NCI-H2227 treated with DMSO at 0.1 percent for 48 hours (cell line): ENCODE measurements around the gene PLCB1.
"Not testable (repeated sequence)": the region's sequence is repeated elsewhere in the genome, so short reads cannot be mapped to it uniquely, and the experiment has no call there.

Experiments used
- DNase-seq: peaks from one replicate; lab custom pipeline; 2025; lab: John Stamatoyannopoulos, UW

The PLCB1 gene

DNA sequence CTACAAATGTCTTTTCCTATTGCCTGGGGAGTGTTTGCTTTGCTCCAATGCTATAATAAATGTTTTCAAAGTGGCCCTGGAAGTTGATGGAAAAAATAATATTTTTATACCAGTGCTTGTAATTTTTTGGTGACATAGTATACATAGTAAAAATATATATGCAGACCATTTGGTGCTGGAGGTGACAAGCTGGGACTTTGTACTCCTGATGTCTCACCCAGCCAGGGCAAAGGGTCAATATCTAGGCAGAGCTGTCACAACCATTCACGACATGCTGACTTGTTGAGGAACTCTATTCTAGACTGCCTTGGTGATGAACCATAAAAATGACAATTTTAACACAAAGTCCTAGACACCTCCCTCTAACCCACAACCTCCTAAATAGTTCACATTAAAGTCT, 203.0 kb downstream of the PLCB1 start:
- DNase-seq: no peak

DNA sequence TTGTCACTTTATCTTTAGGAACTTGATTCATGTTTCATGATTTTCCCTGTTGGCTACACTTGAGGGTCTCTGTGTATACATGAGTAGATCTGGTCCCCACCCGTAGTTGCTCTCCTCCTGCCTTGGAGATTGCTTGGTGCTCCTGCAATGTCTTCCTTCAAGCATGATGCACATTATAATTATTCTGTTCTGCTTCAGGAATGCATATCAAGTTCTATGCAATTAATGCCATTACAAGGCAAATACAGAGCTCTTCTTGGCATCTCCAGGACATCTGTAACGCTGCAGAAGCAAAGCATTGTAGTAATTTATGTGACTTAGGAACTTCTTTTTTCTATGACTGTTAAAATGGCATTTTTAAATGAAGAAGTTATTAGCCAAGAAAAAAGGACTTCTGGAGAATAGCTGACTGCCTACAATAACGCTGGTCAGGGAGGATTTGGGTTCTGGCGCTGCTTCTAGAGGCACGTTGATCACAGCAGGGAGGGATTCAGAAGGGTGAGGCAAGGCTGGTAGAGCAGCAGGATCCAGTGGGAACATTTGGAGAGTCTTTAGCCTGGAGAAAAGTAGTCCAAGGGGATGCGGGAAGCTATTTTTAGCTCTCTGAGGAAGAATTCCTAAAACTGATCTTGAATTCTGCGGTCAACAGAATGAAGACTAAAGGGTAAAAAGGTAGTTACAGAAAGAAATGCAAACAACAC, 203.6 kb downstream of the PLCB1 start:
- no peak for DNase-seq

DNA sequence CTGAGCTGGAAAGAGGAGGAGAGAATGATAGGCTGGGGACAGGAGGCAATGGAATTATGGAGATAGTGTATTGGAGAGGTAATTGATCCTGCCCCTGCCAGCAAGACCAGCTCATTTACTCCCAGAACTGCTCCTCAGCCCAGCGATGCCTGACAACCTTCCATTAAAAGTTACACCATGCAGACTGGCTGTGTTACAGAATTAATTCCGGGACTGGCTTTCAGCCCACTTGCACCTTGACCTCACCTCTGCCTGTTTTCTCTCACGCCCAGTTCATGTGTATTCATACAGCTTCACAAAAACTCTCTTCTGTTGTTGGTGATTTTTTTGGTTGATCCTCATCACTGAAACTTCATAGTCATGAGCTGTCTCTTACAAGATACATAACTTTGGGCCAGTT, 207.3 kb downstream of the PLCB1 start:
- no peak for DNase-seq

DNA sequence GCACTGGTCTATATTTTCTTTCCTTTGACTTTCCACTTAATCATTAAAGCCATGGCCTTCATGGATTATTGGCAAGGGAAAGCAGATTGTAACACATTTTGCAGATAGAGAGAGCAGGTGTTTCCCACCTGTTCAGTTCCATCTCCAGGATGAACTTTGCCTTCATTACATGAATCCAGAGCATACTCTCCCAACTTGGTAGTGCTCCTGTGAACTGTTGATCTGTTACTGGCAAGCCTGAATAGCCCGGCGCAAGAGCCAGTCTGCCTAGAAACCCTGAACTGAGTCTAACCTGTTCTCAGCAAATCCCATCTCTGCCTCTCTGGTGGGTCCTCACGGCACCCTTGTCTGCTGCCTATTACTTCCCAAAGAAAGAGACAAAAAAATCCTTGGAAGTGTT, 210.3 kb downstream of the PLCB1 start:
- DNase-seq: no peak

DNA sequence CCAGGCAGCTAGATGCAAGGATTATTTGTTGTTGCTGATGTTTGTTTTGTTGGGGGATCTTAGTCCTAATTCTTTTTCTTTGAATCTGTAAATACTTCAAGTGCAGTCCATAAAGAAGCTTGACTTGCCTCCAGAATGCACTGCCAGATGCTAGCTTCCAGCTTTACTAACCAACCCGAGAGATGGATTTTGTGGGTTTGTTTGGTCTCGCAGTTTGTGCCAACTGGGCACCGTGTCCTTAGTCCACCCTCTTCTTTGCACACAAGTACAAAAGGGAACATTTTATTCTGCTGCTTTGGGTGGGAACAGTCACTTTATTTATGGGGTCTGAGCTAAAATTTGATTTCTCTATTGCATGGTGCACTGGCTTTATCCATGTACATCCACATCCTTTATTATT, 212.0 kb downstream of the PLCB1 start:
- no peak for DNase-seq

DNA sequence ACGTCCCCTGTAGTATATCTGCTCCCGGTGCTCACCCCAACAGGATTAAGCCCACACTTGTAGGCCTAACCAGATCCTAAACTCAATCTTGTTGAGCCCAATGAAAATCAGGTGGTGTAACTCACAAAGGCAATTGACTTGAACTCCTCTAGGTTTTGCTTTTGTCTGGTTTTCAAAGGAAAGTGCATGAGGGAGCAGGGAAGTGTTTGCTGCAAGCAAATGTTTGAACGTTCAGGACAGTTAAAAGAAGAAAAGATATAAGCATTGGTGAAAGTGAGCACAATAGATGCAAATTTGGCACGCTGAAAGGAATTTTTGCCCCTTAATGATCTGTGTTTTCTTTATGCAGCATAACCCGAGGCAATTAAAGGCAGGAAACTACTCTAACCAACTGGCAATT, 212.6 kb downstream of the PLCB1 start:
- DNase-seq: no peak

DNA sequence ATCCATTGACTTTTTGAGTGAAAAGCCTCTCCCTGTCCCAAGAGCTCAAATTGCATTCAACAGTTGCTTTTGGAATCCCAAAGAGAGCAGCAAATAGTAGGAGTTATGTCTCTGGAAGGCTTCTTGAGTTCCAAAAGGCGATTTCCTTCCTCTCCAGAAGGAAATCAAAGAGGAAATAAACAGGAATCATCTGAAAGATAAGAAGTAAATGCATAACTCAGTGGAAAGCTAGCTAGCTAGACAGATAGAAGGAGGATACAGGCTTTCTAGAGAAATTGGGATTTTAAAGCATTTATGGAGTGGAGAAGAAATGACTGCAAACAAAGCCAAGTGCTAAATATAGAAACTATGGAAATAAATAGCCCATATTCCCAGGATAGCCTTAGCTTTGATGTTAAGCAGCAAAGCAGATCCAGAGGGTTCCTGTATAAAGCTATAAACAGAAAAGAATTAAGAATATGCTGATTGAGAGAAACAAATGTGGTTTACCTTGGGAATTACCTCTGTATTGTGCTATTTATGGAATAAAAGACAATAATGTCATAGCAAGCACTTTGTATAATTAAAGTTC, 214.7 kb downstream of the PLCB1 start:
- no peak for DNase-seq

DNA sequence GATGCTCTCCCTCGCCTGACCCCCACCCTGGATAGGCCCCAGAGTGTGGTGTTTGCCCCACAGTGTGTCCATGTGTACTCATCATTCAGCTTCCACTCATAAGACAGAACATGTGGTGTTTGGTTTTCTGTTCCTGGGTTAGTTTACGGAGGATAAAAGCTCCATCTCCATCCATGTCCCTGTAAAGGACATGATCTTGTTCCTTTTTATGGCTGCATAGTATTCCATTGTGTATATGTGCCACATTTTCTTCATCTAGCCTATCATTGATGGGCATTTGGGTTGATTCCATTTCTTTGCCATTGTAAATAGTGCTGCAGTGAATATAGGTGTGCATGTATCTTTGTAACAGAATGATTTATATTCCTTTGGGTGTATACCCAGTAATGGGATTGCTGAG, 218.2 kb downstream of the PLCB1 start:
- DNase-seq: not testable (repeated sequence)

DNA sequence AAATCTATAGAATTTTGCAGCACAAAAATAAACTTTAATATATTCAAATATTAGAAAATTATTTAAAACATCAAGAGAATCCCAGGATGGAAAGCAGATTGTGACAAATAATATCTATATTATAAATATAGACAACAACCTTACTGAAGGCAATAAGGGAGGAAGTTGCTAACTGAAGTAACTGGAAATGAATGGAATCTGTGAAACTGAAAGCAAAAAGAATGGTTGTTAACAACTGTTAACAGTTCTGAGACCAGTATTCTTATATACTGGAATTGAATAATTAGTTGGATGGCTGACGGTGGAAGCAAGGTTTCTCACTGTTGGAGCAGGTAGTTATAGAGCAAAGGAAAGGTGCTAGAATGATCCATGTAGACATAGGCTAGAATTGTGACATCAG, 220.4 kb downstream of the PLCB1 start:
- DNase-seq: no peak

DNA sequence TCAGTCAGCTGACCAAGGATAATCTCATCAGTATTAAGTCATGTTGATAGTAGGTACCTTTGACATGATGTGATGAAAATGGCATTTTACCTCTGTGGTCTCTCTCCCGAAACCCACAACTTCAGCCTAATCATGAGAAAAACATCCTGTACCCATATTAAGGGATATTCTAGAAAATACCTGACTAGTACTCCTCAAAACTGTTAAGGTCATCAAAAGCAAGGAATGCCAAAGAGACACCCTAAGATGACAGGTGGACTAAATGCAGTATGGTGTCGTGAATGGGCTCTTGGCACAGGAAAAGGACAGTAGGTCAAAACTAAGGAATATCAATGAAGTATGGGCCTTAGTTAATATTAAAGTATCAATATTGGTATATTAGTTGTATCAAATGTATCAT, 221.4 kb downstream of the PLCB1 start:
- DNase-seq: no peak

DNA sequence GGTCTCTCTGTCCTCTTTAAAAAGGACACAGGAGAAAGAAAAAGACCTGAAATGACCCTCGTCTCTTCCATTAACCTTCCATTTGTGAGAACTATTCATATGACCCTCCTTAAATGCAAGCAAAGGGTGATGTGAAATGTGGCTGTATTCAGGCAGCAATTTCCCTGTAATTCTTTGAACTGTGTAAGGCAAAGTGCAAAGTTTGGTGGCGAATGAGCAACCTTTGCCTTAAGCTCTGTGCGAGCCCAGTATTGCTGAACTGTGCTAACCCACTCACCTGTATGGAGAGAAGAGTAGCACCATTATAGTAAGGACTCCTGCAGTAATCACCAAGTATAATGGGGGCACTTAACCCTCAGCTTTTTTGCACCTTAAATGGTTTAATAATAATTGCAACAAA, 223.4 kb downstream of the PLCB1 start:
- DNase-seq: no peak

DNA sequence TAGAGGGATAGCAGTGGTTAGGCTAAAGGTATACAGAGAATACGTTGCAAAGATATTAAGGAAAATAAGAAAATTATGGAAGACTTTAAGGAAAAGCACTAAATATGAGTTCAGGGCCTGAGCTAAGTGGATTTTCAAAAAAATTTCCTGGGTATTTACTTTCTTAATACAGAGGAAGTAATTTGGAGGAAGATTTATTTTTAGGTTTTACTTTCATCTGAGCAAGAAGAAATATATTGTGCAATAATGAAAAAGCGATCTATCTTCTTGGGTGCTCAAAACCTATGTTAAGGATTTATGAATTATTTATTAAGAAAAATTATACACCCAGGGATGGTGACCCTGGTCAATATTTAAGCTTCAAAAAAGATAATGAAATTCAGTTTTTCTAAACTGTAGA, 224.7 kb downstream of the PLCB1 start:
- DNase-seq: no peak

DNA sequence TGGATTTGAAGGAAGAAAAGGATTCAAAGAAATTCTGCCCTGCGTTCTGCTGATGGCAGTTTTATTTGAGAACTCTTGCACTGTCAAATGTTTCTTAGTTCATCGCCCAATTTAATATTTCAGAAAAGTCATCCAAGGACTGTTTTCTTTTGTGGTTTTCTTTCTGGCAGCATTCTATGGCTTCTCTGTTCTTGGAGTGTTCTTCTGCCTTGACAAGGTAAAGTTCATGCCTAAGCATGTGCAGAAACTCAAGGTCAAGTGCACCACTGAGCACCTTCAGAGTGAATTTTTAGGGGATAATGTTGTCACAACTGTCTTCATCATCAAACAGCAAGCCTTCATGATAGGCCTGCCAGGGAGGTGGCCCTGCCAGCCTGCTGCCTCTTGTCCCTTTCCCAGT, 225.6 kb downstream of the PLCB1 start:
- no peak for DNase-seq

DNA sequence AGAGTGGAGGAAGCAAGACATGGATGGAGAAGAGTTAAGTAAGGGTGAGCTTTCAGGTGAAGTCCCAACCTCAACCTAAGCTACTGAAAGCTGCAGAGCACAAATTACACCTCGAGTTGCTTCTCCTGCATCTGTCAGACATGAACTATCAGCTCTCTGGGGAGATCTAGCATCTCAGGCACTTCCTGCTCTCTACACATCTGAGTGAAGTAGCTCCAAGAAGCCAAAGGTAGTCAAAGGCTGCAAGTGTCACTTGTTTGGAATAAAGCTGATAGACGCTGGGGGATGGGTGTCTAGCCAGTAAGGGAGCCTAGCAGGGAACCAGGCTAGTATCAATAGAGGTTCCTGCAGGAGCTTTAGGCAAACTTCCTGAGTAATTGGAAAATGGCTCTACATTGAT, 228.0 kb downstream of the PLCB1 start:
- DNase-seq: no peak

DNA sequence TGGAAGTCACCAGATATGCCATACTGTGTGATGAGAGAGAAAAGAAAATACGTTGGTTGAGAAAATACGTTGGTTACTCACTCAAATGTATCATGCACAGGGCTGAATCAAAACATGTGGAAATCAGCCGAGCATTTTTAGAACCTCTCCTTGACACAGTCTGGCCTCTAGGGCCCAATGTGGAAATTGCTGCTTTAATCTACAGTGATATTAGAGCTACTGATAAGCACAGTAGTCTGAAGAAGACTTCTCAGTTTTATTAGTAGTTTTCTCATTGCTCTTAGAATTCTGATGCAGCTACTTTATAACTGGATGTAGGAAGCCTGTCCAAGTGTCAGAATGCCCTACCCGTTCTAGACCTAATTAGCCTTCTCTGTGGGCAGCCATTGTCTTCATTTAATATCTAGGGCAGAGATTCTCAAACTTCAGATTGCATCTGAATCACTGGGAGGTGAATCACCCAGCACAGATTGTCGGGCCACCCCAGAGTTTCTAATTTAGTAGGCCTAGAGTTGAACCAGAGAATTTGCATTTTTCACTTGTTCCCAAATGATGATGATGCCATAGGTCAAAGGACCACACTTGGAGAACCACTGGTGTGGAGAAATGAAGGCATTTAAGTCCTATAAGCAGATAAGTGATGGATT, 229.1 kb downstream of the PLCB1 start:
- DNase-seq: no peak

DNA sequence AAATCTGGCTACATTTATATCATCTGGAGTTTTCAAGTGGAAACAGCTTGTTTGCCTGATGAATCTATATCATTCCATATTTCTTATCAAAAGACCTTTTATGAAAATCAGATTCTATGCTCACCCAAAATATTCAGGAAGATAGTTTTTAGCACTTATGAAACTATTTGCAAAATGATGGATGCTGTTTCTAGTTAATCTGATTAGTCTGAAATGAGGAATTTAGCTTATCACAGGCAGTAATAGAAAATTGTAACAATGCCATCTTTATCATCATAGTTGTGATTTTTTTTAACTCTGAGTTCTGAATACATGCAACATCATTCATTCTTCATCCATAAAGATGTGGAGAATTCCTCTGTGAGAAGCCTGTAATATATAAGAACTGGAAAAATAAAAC, 229.7 kb downstream of the PLCB1 start:
- DNase-seq: no peak

DNA sequence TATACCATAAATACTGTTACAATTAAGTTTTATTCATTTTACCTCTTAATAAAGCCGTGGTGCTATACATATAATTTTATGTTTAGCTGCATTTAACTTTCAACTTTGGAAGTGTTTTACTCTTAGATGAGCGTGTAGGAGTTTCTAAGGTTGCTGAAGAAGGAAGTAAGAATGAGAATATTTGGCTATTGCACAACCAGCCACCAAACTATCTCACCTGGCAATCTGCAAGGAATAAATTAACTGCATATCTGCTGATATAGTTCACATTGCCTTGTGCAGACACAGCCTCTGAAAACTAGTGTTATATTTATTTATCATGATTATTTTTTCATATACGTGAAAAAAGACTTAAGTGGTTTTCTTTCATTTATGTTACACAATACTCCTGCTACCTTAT, 230.4 kb downstream of the PLCB1 start:
- DNase-seq: no peak

DNA sequence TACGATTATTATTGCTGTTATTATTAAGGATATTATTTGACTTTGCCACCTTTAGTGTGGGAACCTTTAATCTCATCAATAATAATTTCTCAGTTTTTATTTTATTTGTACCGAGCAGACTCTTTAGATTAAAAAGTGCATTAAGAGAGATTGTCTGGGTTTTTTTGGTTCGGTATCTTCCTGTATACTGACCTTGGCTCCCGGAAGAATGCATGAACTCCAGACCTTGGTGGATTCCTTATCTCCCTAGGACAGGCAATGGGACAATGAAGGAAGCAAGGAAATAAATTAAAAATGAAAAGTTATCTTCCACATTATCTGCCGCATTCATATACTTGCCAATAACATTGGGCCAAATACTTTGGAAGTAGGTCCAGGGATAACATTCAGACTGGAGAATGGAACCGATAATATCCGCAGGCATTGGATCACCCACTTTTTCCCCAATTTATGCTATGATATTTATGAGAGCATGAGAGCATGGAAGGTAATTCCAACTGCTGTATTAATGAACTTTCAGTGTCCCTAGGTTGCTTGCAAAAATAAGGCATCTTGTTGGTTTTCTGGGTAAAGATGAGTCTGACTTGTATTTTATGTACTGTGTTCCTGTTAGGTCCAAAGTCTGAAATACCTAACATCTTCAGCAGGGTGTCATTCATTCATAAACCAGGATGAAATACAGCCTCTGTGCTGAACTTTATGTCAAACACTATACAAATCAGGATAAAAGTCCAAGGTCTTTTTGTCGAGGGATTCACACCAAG, 232.1 kb downstream of the PLCB1 start:
- DNase-seq: no peak

DNA sequence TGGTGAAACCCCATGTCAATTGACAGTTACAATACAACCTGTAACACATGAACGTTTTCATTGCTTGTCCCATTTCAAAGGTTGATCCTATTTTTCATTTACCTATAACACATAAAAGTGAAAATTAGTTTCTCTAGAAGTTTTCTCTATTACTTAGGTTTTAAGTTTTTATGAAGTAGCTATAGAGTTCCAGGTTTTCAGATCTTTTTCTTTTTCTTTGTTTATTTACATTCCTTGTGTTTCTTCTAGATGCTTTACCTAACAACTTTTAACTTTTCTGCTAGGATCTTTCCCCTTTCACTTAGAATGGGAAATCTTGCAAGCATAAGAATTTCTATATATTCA, 232.6 kb downstream of the PLCB1 start:
- no peak for DNase-seq

DNA sequence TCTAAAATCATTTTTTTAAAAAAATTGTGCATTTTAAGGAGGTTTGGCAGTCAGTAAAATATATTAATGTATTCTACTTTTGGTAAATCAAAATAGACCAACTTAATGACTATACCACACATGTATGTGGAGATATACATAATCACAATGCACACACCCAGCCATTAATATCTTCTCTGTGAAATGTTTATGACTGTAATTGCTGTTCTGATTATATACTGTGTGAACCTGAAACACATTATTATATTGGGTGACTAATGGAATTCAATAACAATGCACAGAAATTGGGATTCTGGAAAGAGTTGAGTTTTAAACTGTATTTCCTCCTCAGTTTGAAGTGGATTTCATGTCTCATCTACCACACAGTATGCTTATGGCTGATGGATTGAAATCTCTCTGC, 233.6 kb downstream of the PLCB1 start:
- peak; percentile 26 for DNase-seq

DNA sequence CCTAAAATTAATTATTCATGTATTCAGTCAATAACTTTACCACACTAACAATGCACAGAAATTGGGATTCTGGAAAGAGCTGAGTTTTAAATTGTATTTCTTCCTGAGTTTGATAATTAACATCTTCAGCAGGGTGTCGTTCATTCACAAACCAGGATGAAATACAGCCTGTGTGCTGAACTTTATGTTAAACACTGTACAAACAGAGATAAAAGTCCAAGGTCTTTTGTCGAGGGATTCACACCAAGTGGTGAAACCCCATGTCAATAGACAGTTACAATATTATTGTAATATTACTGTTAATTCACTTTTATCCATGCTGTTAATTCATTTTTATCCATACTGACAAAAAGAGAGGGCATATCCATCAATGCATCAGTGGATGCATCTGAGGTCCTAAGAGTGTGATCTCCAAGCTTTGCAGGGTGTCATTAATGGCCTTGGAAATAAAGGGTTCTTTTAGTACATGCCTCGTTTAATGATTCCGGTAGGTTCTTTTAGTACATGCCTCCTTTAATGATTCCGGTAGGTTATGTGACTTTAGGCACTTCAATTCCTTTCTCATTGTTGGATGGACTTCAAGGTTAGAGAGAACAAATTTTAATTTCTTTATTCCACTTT, 234.3 kb downstream of the PLCB1 start:
- DNase-seq: no peak

DNA sequence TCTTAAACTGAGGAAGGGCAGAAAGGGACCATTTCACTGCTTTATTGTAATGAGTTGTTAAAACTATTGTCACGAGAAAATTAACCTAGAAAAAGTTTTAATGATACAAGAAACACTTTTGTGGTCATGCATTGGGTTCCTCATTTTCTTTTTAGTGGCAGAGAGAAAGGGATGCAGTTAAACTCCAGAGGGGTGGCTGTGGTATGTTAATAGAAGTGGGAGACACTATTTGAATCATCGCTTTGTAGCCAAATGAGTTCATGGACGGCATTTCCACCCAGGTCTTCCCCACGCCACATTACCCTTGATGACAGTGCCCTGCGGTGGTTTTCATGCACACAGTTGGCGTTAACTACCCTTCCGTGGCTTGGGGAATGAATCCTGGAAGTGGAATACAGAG, 235.6 kb downstream of the PLCB1 start:
- no peak for DNase-seq

DNA sequence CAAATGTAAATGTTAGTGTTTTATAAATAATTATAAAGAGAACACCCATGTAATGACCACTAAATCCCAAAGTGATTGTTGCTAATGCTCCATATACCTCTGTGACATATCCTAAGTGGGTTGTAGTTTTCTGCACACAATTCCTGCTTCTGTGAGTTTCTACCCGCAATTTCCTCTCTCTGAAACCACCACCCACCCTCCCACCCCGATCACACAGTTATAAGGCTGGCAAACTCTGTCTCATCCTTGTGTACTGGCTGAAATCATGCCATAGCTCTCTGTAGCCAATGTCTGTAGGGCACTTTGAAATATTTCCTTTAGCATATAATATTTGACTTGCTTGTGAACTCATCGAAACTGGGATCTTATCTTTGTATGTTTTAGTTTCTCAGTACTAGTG, 236.6 kb downstream of the PLCB1 start:
- DNase-seq: no peak
